ENCODE data around the gene KIF25.

Gene KIF25

GRCh38 chr6:168058691-168059551 is 61.5 kb downstream of the KIF25 start:
- TF ChIP-seq, protein P1, sequence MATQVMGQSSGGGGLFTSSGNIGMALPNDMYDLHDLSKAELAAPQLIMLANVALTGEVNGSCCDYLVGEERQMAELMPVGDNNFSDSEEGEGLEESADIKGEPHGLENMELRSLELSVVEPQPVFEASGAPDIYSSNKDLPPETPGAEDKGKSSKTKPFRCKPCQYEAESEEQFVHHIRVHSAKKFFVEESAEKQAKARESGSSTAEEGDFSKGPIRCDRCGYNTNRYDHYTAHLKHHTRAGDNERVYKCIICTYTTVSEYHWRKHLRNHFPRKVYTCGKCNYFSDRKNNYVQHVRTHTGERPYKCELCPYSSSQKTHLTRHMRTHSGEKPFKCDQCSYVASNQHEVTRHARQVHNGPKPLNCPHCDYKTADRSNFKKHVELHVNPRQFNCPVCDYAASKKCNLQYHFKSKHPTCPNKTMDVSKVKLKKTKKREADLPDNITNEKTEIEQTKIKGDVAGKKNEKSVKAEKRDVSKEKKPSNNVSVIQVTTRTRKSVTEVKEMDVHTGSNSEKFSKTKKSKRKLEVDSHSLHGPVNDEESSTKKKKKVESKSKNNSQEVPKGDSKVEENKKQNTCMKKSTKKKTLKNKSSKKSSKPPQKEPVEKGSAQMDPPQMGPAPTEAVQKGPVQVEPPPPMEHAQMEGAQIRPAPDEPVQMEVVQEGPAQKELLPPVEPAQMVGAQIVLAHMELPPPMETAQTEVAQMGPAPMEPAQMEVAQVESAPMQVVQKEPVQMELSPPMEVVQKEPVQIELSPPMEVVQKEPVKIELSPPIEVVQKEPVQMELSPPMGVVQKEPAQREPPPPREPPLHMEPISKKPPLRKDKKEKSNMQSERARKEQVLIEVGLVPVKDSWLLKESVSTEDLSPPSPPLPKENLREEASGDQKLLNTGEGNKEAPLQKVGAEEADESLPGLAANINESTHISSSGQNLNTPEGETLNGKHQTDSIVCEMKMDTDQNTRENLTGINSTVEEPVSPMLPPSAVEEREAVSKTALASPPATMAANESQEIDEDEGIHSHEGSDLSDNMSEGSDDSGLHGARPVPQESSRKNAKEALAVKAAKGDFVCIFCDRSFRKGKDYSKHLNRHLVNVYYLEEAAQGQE (IDR thresholded peaks at IDR 0.05; ENCODE audit: insufficient read depth in 1 of 2, low read depth in 2 of 2, low read length in 2 of 2): no peak
- TF ChIP-seq POLR2AphosphoS5 (IDR thresholded peaks at IDR 0.05; ENCODE audit: low read depth, low read length): no peak
- no peak for TF ChIP-seq TAF1 (IDR thresholded peaks at IDR 0.05; ENCODE audit: borderline replicate concordance, insufficient read depth, low read length)
- no peak for TF ChIP-seq SIN3A (IDR thresholded peaks at IDR 0.05; ENCODE audit: borderline replicate concordance, insufficient read depth, low read length)
- TF ChIP-seq FOXP2 (optimal IDR thresholded peaks at IDR 0.05; ENCODE audit: borderline replicate concordance, extremely low read depth, extremely low read length, insufficient read depth): no peak

DNA sequence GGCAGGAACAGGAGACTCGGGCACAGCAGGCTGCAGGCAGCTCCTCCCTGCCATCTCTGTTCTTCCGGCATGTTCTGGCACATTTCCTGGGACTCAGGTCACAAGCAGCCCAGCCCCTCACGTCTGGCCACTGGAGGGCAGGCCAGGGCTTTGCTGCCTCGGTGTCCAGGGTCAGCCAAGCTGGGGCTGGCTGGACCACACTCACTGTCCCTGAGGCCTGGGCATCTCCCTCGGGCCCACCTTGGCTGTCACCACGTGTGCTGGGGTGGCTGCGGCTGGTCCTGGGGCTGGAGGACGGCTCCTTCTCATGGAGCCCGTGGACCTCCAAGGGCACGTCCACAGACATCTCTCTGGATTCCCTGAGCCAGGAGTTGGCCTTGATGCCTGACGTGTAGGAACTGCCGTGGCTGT is 63.1 kb downstream of the KIF25 start:
- TF ChIP-seq, protein P1 (IDR thresholded peaks at IDR 0.05; ENCODE audit: insufficient read depth in 1 of 2, low read depth in 2 of 2, low read length in 2 of 2): no peak

DNA sequence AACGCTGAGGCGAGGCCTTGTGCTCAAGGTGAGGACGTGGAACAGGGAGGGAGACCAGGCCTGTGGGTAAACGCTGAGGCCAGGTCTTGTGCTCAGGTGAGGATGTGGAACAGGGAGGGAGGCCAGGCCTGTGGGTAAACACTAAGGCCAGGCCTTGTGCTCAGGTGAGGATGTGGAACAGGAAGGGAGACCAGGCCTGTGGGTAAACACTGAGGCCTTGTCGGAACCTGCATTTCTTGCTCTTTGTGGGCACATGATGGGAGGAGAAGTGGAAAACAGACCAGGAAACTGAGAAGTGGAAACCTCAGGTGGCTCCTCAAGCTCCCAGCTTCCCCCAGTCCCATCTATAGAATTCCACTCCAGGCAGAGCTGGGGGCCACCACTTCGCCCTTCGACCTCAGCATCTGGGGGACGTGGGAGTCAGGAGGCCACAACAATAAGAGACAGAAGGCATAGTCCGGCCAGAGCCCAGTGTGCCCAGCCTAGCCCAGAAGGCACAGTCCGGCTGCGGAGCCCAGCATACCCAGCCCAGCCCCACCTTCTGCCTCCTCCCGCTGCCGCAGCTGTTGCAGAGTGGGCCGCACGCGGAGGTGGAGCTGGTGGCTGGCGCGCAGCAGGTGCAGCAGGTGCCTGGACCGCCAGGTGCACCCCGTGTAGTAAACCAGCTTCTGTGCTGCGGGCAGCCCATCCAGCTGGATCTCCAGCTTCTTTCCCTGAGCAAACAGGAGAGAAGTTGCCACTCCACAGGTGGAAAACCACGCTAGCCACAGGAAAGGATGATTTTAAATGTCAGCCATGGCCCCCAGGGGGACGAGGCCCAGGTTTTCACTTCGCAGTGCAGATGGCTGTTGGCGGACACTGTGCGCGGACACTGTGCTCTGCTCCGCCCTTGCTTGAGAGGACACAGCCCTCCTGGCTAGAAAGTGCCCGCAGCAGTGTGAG is 64.1 kb downstream of the KIF25 start:
- TF ChIP-seq POLR2AphosphoS5 (IDR thresholded peaks at IDR 0.05; ENCODE audit: low read depth, low read length): no peak
- TF ChIP-seq TAF1 (IDR thresholded peaks at IDR 0.05; ENCODE audit: borderline replicate concordance, insufficient read depth, low read length): no peak
- TF ChIP-seq SIN3A (IDR thresholded peaks at IDR 0.05; ENCODE audit: borderline replicate concordance, insufficient read depth, low read length): no peak
- TF ChIP-seq, protein P1 (IDR thresholded peaks at IDR 0.05; ENCODE audit: insufficient read depth in 1 of 2, low read depth in 2 of 2, low read length in 2 of 2): no peak
- TF ChIP-seq FOXP2 (optimal IDR thresholded peaks at IDR 0.05; ENCODE audit: borderline replicate concordance, extremely low read depth, extremely low read length, insufficient read depth): no peak

GRCh38 chr6:168062346-168063289 is 65.1 kb downstream of the KIF25 start:
- no peak for TF ChIP-seq POLR2AphosphoS5 (IDR thresholded peaks at IDR 0.05; ENCODE audit: low read depth, low read length)
- no peak for TF ChIP-seq SIN3A (IDR thresholded peaks at IDR 0.05; ENCODE audit: borderline replicate concordance, insufficient read depth, low read length)
- no peak for TF ChIP-seq TAF1 (IDR thresholded peaks at IDR 0.05; ENCODE audit: borderline replicate concordance, insufficient read depth, low read length)
- no peak for TF ChIP-seq FOXP2 (optimal IDR thresholded peaks at IDR 0.05; ENCODE audit: borderline replicate concordance, extremely low read depth, extremely low read length, insufficient read depth)
- TF ChIP-seq, protein P1 (IDR thresholded peaks at IDR 0.05; ENCODE audit: insufficient read depth in 1 of 2, low read depth in 2 of 2, low read length in 2 of 2): no peak

Measured in PFSK-1 (cell line).